Fibroblast of skin of left quadriceps (primary cell): ENCODE results near the gene APOA1.

Experiments
- DNase-seq, 2 experiments: peaks; one replicate each; pipeline ENCODE4 v3.0.0-alpha.2; 2013; ENCODE audit warnings: low read depth in 2 of 2

APOA1 gene

GRCh38 chr11:116788975-116789374, 48.4 kb downstream of the APOA1 start:
- DNase-seq = no peak

DNA sequence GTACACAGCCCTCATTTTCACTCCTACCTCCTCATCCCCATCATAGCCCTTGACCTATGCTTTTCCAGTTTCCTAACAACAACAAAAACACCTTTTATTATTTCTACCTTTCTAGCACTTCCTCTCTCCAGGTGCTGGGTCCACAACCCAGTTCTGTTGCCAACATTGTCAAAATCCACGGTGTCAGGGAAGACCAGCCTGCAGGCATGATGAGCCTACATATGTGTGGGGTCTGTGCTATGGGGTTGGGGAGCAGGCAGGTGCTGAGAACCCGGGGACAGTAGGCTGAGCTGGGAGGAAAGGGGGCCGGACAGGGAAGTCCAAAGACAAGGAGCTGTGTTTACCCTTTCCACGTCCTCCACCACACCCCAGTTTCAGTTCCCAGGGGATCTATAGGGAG, 48.9 kb downstream of the APOA1 start:
- DNase-seq = no peak

- DNase-seq = peak in 1 of 2 experiments; percentile 24
Measured at GRCh38 chr11:116787786-116788486, 49.5 kb downstream of the APOA1 start, which contains the start of gene ZPR1. Gene ZPR1, minus strand, starts transcription at chr11:116788023. Its CDS starts 33 bp downstream, at chr11:116787990.

GRCh38 chr11:116787436-116787785, 50.0 kb downstream of the APOA1 start:
- no peak for DNase-seq

DNA sequence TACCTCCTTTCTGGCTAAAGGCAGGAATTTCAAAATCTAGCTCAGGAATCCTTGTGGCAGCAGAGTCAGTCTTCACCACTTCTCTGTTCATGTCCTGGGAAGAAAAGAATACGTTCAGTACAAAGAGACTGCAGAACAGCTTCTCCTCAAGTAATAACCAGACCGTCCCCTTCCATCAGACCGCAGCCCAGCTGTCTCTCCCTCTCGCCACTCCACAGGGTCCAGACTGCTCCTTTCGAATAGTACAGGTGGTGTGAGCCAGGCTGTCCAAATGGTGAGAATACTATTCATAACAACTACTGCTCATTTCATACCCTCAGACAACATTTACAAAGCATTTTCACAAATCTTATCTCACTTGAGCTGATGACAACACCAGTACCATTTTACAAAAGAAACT, 50.5 kb downstream of the APOA1 start:
- DNase-seq = no peak

DNA sequence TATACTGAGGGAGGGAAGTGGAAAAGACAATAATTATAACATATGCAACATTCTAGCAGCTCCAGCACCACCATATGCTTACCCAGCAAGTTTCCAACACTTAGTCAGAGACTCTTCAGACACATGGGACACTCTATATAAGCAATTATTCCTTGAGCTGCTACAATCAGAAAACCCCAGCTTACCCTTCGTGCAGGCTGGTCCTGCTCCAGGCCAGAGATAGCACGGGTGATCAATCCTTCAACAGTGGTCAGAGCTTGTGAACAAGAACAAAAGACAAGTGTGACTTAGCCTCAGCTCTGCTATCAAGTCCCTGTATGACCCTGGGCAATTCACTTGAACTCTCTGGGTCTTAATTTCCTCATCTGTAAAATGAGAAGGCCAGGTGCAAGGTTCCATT, 51.1 kb downstream of the APOA1 start:
- no peak for DNase-seq
